ENCODE results near the gene MAP3K1.

MAP3K1 gene

DNA sequence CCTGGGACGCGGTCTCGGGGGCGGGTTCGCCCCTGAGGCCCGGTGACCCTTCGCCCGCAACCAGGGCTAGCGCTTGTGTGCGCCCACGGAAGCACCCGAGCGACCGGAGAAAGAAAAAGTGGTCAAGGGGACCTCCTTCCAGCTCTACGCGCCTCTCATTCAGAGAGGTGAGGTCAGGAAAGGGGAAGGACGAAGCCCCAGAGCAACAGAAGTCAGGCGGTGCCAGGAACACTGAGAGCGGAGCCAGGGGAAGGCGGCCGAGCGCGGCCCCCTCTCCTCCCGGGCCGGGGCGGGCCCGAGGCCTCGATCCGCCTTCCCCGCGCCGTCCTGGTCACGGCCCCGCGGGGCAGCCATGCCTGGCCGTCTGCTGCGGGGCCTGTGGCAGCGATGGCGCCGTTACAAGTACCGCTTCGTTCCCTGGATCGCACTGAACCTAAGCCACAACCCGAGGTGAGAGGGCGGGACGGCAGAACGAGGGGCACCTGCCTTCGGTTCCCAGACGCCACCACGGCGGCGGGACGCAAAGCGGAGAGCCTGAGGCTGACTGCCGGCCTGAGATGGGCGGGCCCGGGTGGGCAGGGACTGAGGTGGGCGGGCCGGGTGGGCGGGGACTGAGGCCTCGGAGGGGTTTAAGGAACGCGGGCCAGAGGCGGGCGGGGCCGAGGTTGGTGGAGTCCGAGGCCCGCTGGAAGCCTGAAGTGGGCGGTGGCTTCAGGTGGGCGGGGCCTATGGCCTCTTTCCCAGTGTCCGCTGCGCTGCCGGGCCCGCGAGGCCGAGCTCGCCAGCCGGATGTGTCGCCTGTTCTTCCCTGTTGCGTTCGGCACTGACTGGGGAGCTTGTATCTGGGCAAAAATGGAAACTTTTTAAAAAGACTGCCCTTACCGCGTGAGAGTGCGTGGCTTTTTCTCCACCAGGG lies 94.2 kb downstream of the MAP3K1 start, which contains the start of gene SETD9:
Gene SETD9 (plus strand): TSS at position 303 of the 916 bp plus-strand sequence. CDS start 50 bp downstream, at position 353.
- DNase-seq (ENCODE audit: low spot score): peak; percentile 85

- DNase-seq (ENCODE audit: low spot score): peak; percentile 40
These were observed 95.0 kb downstream of the MAP3K1 start for GRCh38 chr5:56910210-56910965.

GRCh38 chr5:56913766-56914165 lies 98.4 kb downstream of the MAP3K1 start:
- no peak for DNase-seq (ENCODE audit: low spot score)

DNA sequence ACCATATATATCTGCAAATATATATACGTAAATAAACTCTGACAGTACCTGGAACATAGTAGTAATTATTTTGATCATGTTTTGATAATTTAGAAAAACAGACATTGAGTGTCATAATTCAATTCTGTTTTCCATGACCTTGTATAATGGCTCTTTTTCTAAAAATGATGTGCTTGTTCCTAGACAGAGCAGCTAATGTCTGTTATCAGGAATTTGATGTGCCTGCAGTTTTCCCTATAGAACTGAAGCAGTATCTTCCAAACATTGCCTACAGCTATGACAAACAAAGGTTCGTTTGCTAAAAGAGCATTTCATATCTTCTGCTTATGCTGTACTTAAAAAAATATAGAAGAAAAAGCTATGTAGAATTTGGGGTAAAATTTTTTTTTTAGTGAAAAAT lies 99.3 kb downstream of the MAP3K1 start:
- no peak for DNase-seq (ENCODE audit: low spot score)

DNA sequence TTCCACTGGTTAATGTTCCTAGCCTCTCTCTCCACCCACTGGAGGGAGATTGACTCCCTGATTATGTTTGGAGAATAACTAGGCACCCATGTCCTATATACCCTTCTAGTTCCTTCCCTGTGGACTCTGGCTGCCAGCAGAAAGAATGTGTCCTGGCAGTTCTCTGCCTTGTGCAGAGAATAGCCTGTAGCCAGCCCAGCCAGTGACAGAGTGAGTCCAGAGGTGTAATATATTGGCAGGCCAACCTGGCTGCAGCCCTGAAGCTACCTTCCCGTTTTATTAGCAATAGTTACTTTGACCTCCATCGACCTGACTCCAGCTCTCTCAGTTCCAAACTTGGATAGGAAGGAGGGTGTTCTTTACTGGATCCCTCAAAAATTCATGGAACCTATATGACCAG lies 102.2 kb downstream of the MAP3K1 start:
- no peak for DNase-seq (ENCODE audit: low spot score)

GRCh38 chr5:56918054-56918453 lies 102.7 kb downstream of the MAP3K1 start:
- no peak for DNase-seq (ENCODE audit: low spot score)

DNA sequence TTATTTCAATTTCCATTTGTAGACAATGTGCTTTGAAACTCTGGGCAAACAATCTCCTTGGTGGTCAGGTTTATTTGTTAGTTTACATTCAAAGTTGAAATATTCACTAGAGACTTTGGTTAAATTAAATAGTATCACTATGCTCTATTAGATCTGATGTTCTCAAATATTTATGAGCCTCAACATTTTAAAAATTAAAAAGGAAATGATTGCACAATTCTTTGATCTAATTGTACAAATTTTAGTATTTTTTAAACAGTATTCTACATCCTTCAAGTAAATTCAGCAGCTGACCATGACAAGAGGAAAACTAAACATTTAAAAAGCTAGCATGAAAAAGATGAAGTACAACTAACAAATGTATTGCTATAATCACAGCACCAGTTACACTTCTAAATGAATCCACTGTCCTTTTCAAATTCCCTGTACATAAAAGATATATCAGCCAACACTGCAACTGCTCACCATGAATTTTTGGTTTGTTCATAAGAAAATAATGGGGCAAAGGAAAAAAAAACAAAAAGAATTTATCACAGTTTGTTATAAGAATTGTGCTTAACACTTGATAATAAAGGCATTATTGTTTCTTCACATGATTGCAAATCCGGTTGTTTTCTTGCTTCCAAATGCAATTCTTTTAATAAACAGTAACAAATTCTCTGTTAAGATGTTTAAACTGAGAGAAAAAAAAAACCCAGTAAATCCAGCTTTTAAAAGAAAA lies 104.8 kb downstream of the MAP3K1 start:
- DNase-seq (ENCODE audit: low spot score): no peak

DNA sequence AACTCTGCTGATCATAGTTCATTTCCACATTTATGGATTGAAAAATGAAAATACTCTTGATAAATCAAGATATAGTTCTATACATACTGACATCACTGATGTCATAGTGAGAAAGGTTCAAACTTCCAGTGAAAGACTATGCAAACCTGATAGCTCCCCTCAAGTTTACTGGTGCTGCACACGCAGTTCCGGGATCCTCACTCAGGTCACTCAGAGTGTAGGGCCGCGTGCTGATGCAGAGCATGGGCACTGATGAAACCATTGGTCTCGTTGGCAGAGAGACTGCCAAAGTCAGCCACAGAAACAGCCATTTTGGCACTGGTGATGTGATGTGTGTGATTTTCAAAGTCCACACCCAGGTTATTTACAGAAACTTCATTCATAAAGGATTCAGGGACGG lies 107.6 kb downstream of the MAP3K1 start:
- no peak for DNase-seq (ENCODE audit: low spot score)

GRCh38 chr5:56934325-56934724 lies 119.0 kb downstream of the MAP3K1 start:
- no peak for DNase-seq (ENCODE audit: low spot score)

DNA sequence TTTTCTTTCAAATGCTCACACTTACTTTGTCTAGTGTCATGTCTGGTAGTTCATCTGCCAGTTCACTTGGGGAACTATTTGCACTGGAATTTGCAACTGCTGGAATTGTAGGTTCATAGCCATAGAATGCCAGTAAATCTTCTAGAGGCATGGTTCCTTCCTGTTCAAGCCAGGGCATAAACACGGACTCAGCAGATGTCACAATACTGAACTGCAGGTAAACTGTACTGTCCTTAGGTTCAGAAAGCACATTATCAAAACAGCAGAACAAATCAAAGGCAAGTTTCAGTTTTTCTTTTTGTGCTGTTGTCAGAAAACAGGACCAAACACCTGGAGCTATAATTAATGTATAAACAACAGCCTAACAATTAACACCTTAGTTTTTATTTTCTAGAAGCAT lies 123.5 kb downstream of the MAP3K1 start:
- no peak for DNase-seq (ENCODE audit: low spot score)

DNA sequence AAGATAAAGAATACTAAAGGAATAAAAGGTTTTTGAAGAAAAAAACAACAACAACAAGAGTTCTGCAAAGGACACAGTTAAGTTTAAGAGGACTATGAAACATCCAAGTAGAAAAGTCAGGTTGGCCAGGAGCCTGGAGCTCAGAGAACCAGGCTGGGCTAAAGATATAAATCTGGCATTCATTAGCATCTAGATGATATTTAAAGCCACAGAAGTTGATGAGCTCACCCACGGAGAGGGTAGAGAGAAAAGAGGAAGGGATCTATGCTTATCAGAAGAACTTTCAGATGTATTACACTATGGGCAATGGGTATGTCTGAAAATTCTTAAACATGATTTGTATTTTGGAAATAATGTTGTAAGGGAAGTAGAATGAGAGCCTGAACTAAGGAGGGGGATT lies 126.6 kb downstream of the MAP3K1 start:
- no peak for DNase-seq (ENCODE audit: low spot score)
